CD14-positive monocyte (primary cell): ENCODE results near the gene C20orf144. TPM values are rescaled to one million over a fixed set of nuclear protein-coding genes. Genes with fewer than 3 reads are reported as not detected.

Experiments used
- DNase-seq, 3 donors: peaks; one replicate each; pipeline ENCODE4 v3.0.0-alpha.2; 2011 to 2022
- H2AFZ ChIP-seq: 2 replicates; pipeline ENCODE4 v1.6.0; 2012; ENCODE audit warnings: mild to moderate bottlenecking, low read depth, low read length, inconsistent platforms; ENCODE audit not compliant: insufficient read depth, poor library complexity, severe bottlenecking
- H3K27ac ChIP-seq, 2 donors: 1 replicate in 1 of 2; 2 replicates in 1 of 2; pipeline ENCODE4 v1.5.1; 2012 to 2013; ENCODE audit warnings: low read length in 2 of 2, control low read depth in 1 of 2, inconsistent platforms in 1 of 2, low read depth in 1 of 2, mild to moderate bottlenecking in 1 of 2
- H3K27me3 ChIP-seq, 2 donors: one replicate each; pipeline versions ENCODE4 v1.6.0 to v1.6.1; 2011 to 2013; ENCODE audit warnings: low read length in 2 of 2; ENCODE audit not compliant: control insufficient read depth in 2 of 2, insufficient read depth in 2 of 2
- H3K36me3 ChIP-seq, 2 donors: replicated peaks in 1 of 2; 1 replicate in 1 of 2; 2 replicates in 1 of 2; pipeline versions ENCODE4 v1.5.1 to v1.6.1; 2012 to 2013; ENCODE audit warnings: low read length in 2 of 2, control low read depth in 1 of 2, inconsistent platforms in 1 of 2, mild to moderate bottlenecking in 1 of 2; ENCODE audit not compliant: insufficient read depth in 2 of 2, control insufficient read depth in 1 of 2
- H3K4me1 ChIP-seq, 2 donors: 1 replicate in 1 of 2; 2 replicates in 1 of 2; pipeline versions ENCODE4 v1.5.1 to v1.6.1; 2012 to 2013; ENCODE audit warnings: low read length in 2 of 2, control low read depth in 1 of 2, inconsistent platforms in 1 of 2, mild to moderate bottlenecking in 1 of 2, moderate library complexity in 1 of 2; ENCODE audit not compliant: insufficient read depth in 2 of 2, control insufficient read depth in 1 of 2
- H3K4me2 ChIP-seq: replicated peaks from 2 replicates; pipeline ENCODE3; 2012; ENCODE audit warnings: low read length, moderate library complexity, mild to moderate bottlenecking; ENCODE audit not compliant: poor library complexity, severe bottlenecking; ENCODE audit errors: extremely low read depth
- H3K4me3 ChIP-seq, 3 experiments: fragments of 200-600 bp in 1 of 3; sonication (generic) in 1 of 3; replicated peaks in 1 of 3; 1 replicate in 2 of 3; 2 replicates in 1 of 3; pipeline ENCODE4 v1.5.1; 2011 to 2013; ENCODE audit warnings: low read length in 3 of 3, mild to moderate bottlenecking in 3 of 3, control low read depth in 2 of 3, low read depth in 2 of 3, inconsistent platforms in 1 of 3, moderate library complexity in 1 of 3
- H3K79me2 ChIP-seq: 2 replicates; pipeline ENCODE4 v1.6.0; 2012; ENCODE audit warnings: mild to moderate bottlenecking, control low read depth, inconsistent platforms, low read length, moderate library complexity; ENCODE audit not compliant: insufficient read depth
- H3K9ac ChIP-seq: 2 replicates; pipeline ENCODE4 v1.6.0; 2017; ENCODE audit warnings: low read length, mild to moderate bottlenecking; ENCODE audit not compliant: insufficient read depth, poor library complexity, severe bottlenecking
- H3K9me3 ChIP-seq, 2 donors: replicated peaks in 1 of 2; 1 replicate in 1 of 2; 2 replicates in 1 of 2; pipeline versions ENCODE4 v1.5.1 to v1.6.1; 2012 to 2013; ENCODE audit warnings: low read length in 2 of 2, control low read depth in 1 of 2; ENCODE audit not compliant: control insufficient read depth in 1 of 2, insufficient read depth in 1 of 2
- H4K20me1 ChIP-seq: 2 replicates; pipeline ENCODE4 v1.6.0; 2012; ENCODE audit warnings: mild to moderate bottlenecking, low read length, control low read depth, moderate library complexity; ENCODE audit not compliant: insufficient read depth
- H3K27ac Mint-ChIP-seq, 7 donors: one replicate each; pipeline ENCODE4 v1.8.0; 2020; ENCODE audit warnings: mild to moderate bottlenecking in 7 of 7, mixed read lengths in 7 of 7, moderate library complexity in 6 of 7, inconsistent platforms in 2 of 7
- H3K27me3 Mint-ChIP-seq, 3 donors: one replicate each; pipeline ENCODE4 v1.8.0; 2021 to 2022; ENCODE audit warnings: low read depth in 3 of 3, mild to moderate bottlenecking in 3 of 3, mixed read lengths in 3 of 3, moderate library complexity in 3 of 3, inconsistent platforms in 1 of 3
- H3K36me3 Mint-ChIP-seq, 2 donors: one replicate each; pipeline ENCODE4 v1.8.0; 2020; ENCODE audit warnings: mixed read lengths in 2 of 2, inconsistent platforms in 1 of 2, mild to moderate bottlenecking in 1 of 2
- H3K4me1 Mint-ChIP-seq: one replicate; pipeline ENCODE4 v1.8.0; 2020; ENCODE audit warnings: mild to moderate bottlenecking, mixed read lengths
- H3K4me3 Mint-ChIP-seq, 2 donors: one replicate each; pipeline ENCODE4 v1.8.0; 2020; ENCODE audit warnings: mild to moderate bottlenecking in 2 of 2, mixed read lengths in 2 of 2, moderate library complexity in 1 of 2
- H3K9me3 Mint-ChIP-seq, 7 donors: one replicate each; pipeline ENCODE4 v1.8.0; 2020 to 2022; ENCODE audit warnings: mixed read lengths in 7 of 7, mild to moderate bottlenecking in 6 of 7, moderate library complexity in 6 of 7, inconsistent platforms in 2 of 7
- WGBS: methylation state at CpG from one replicate; pipeline ENCODE4 v1.1.5; 2013; ENCODE audit warnings: missing lambda C conversion rate; ENCODE audit not compliant: insufficient coverage; 5-methylcytosine and 5-hydroxymethylcytosine counted together
- intact Hi-C, 2 donors: fragments of 100-400 bp; cut with micrococcal nuclease; formaldehyde crosslinking; loops; one replicate each; pipeline versions ENCODE4 v1.15.0 to v1.15.1; 2023
- polyA plus RNA-seq, 3 donors: library from polyadenylated mRNA; depleted of rRNA in 1 of 3; unstranded in 2 of 3; stranded (reverse) in 1 of 3; fragments of 300-500 nt in 2 of 3; fragments of >200 nt in 1 of 3; fragmentation: Illumina TruSeq in 2 of 3; gene quantifications; 1 replicate in 2 of 3; 2 replicates in 1 of 3; pipeline ENCODE4 v1.2.3, GENCODE V29; 2012 to 2021
- TF ChIP-seq, protein P1 (sequence below): fragments of 200-600 bp; IDR thresholded peaks from one replicate; pipeline ENCODE4 v1.8.0; 2022; ENCODE audit warnings: antibody characterized with exemption, mild to moderate bottlenecking

C20orf144 gene
- polyA plus RNA-seq, 3 donors: 0.13 TPM; not detected in 2

DNA sequence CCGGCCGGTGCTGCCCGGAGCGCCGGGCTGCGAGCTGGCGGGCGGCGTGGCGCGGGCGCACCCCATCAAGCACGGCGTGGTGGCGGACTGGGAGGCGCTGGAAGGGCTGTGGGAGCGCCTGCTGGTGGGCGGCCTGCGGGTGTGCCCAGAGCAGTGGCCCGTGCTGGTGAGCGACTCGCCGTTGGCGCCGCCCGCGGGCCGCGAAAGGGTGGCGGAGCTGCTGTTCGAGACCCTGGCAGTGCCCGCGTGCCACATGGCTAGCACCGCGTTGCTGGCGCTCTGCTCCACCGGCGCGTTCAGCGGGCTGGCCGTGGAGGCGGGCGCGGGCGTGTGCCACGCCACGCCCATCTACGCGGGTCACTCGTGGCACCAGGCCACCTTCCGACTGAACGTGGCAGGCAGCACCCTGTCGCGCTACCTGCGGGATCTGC is 5.1 kb downstream of the C20orf144 start:
- Histone ChIP-seq H3K4me3 (peak overlapping the region; percentile 44 to 85 (median 51)), H3K9me3 (no peaks in the 10 kb centered on the region), H3K27ac (peak overlapping the region in 1 of 2 donors; percentile 69), H3K27me3 (no peaks in the 10 kb centered on the region), H3K4me1 (peaks cover 37 to 54% of the 10 kb centered on the region in 2 donors), H3K79me2 (no peaks in the 10 kb centered on the region), H3K4me2 (peak overlapping the region; percentile 94), H4K20me1 (peaks cover 9% of the 10 kb centered on the region), H2AFZ (peak overlapping the region; percentile 93), H3K36me3 (no peaks in the 10 kb centered on the region), H3K9ac (peak overlapping the region; percentile 68)
- peak overlapping the region; percentile 79 to 80 for H3K4me3 Mint-ChIP-seq
- peaks cover 2 to 3% (median 3%) of the 10 kb centered on the region in 3 donors for H3K27me3 Mint-ChIP-seq
- H3K27ac Mint-ChIP-seq: peak overlapping the region in 3 of 7 donors; percentile 28 to 41 (median 35)
- H3K4me1 Mint-ChIP-seq: peaks cover 38% of the 10 kb centered on the region
- WGBS: 7% methylated on average over 55 of the region's 55 CpGs
- peak in 1 of 3 donors; percentile 10 for DNase-seq
- TF ChIP-seq, protein P1, sequence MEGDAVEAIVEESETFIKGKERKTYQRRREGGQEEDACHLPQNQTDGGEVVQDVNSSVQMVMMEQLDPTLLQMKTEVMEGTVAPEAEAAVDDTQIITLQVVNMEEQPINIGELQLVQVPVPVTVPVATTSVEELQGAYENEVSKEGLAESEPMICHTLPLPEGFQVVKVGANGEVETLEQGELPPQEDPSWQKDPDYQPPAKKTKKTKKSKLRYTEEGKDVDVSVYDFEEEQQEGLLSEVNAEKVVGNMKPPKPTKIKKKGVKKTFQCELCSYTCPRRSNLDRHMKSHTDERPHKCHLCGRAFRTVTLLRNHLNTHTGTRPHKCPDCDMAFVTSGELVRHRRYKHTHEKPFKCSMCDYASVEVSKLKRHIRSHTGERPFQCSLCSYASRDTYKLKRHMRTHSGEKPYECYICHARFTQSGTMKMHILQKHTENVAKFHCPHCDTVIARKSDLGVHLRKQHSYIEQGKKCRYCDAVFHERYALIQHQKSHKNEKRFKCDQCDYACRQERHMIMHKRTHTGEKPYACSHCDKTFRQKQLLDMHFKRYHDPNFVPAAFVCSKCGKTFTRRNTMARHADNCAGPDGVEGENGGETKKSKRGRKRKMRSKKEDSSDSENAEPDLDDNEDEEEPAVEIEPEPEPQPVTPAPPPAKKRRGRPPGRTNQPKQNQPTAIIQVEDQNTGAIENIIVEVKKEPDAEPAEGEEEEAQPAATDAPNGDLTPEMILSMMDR: no peak
- intact Hi-C loops: loop anchor here (1.0 to 10.0 kb wide), 6 partner anchors 19 to 328 kb away; partner anchors contain the start of genes E2F1 (in 1 of the 2), RALY (in 1 of the 2) and ZNF341 (in 1 of the 2)
- H3K36me3 Mint-ChIP-seq: peaks cover 5 to 11% of the 10 kb centered on the region in 2 donors
- H3K9me3 Mint-ChIP-seq: peaks cover 0 to 3% (median 0%) of the 10 kb centered on the region in 7 donors

DNA sequence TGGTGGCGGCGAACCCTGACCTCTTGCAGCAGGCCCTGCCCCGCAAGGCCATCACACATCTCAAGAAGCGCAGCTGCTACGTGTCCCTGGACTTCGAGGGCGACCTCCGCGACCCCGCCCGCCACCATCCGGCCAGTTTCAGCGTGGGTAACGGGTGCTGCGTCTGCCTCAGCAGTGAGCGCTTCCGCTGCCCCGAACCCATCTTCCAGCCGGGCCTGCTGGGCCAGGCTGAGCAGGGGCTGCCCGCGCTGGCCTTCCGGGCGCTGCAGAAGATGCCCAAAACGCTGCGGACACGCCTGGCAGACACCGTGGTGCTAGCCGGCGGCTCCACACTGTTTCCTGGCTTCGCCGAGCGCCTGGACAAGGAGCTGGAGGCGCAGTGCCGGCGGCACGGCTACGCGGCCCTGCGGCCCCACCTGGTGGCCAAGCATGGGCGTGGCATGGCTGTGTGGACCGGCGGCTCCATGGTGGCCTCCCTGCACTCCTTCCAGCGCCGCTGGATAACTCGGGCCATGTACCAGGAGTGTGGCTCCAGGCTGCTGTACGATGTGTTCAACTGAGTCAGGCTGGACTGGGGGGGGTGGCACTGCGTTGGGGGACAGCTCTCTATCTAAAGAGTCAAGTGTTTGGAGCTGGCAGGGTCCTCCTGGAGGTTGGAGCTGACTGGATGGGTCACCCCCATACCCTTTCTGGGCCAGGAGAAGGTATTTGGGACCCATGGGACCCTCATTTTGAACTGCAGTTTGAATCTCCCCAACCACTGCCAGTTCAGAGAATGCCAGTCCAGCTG is 5.7 kb downstream of the C20orf144 start:
- Histone ChIP-seq H3K79me2 (no peaks in the 10 kb centered on the region), H3K27me3 (no peaks in the 10 kb centered on the region), H3K9me3 (no peaks in the 10 kb centered on the region), H3K36me3 (no peaks in the 10 kb centered on the region), H2AFZ (peak overlapping the region; percentile 93), H3K4me3 (peak overlapping the region; percentile 44 to 85 (median 51)), H3K9ac (peak overlapping the region; percentile 68), H3K27ac (peak overlapping the region in 1 of 2 donors; percentile 69), H4K20me1 (peaks cover 9% of the 10 kb centered on the region), H3K4me2 (peak overlapping the region; percentile 94), H3K4me1 (peaks cover 34 to 50% of the 10 kb centered on the region in 2 donors)
- 12% methylated on average over 46 of the region's 47 CpGs for WGBS
- Mint-ChIP-seq H3K27ac (peak overlapping the region in 4 of 7 donors; percentile 28 to 41 (median 32)), H3K4me1 (peaks cover 34% of the 10 kb centered on the region), H3K9me3 (peaks cover 0 to 3% (median 0%) of the 10 kb centered on the region in 7 donors), H3K4me3 (peak overlapping the region; percentile 79 to 80), H3K27me3 (peaks cover 2 to 6% (median 3%) of the 10 kb centered on the region in 3 donors), H3K36me3 (peaks cover 5 to 11% of the 10 kb centered on the region in 2 donors)
- peak; percentile 71 to 76 (median 75) for DNase-seq
- intact Hi-C loops: loop anchor here (1.0 to 10.0 kb wide), 6 partner anchors 18 to 327 kb away; partner anchors contain the start of genes E2F1 (in 1 of the 2), RALY (in 1 of the 2) and ZNF341 (in 1 of the 2)
- TF ChIP-seq, protein P1: peak; percentile 92
